Type B pancreatic cell (in vitro differentiated cells): Measurements from ENCODE around the gene FRY. TPM values are rescaled to one million over a fixed set of nuclear protein-coding genes. Genes with fewer than 3 reads are reported as not detected.

Experiments used
- DNase-seq: peaks from one replicate; pipeline ENCODE4 v3.0.0; 2021; ENCODE audit warnings: mixed read lengths; ENCODE audit not compliant: unreplicated experiment; ENCODE audit errors: extremely low spot score
- H3K27ac Mint-ChIP-seq: 2 replicates; pipeline ENCODE4 v1.8.0; 2021; ENCODE audit warnings: mild to moderate bottlenecking, mixed read lengths
- H3K27me3 Mint-ChIP-seq: 2 replicates; pipeline ENCODE4 v1.8.0; 2021; ENCODE audit warnings: mixed read lengths
- H3K36me3 Mint-ChIP-seq: 2 replicates; pipeline ENCODE4 v1.8.0; 2021; ENCODE audit warnings: mixed read lengths
- H3K4me1 Mint-ChIP-seq: one replicate; pipeline ENCODE4 v1.8.0; 2021; ENCODE audit warnings: mixed read lengths; ENCODE audit not compliant: unreplicated experiment
- H3K4me3 Mint-ChIP-seq: 2 replicates; pipeline ENCODE4 v1.8.0; 2021; ENCODE audit warnings: mild to moderate bottlenecking, mixed read lengths
- H3K9me3 Mint-ChIP-seq: 2 replicates; pipeline ENCODE4 v1.8.0; 2021; ENCODE audit warnings: mixed read lengths
- CTCF ChIP-seq: fragments of 200-600 bp; sonication (generic); conservative IDR thresholded peaks from 2 replicates; pipeline ENCODE4 v1.5.0; 2021; ENCODE audit warnings: antibody characterized with exemption, mild to moderate bottlenecking
- total RNA-seq: library from RNA; stranded (reverse); gene quantifications from 2 replicates; pipeline ENCODE4 v1.2.1, GENCODE V29; 2021; ENCODE audit warnings: low replicate concordance

Gene FRY
- total RNA-seq, 1 donor from 2014 or later, result 13.4 TPM

- Mint-ChIP-seq H3K4me1 (peaks cover 7% of the 10 kb centered on the region), H3K9me3 (no peaks in the 10 kb centered on the region), H3K4me3 (no peak overlapping the region), H3K27me3 (no peaks in the 10 kb centered on the region), H3K27ac (no peak overlapping the region), H3K36me3 (peaks cover 6% of the 10 kb centered on the region)
- DNase-seq, result no peak
- TF ChIP-seq CTCF, result no peak
Observed at GRCh38 chr13:32134241-32135055, 102.9 kb downstream of the FRY start.

- Mint-ChIP-seq H3K9me3 (no peaks in the 10 kb centered on the region), H3K4me3 (no peak overlapping the region), H3K27ac (no peak overlapping the region), H3K36me3 (peaks cover 6% of the 10 kb centered on the region), H3K4me1 (peaks cover 7% of the 10 kb centered on the region), H3K27me3 (no peaks in the 10 kb centered on the region)
- TF ChIP-seq CTCF, result no peak
- no peak for DNase-seq
Observed at GRCh38 chr13:32135056-32135390, 103.4 kb downstream of the FRY start.

- no peak for TF ChIP-seq CTCF
- Mint-ChIP-seq H3K4me3 (no peak overlapping the region), H3K36me3 (peaks cover 6% of the 10 kb centered on the region), H3K4me1 (peaks cover 7% of the 10 kb centered on the region), H3K27ac (no peak overlapping the region), H3K9me3 (no peaks in the 10 kb centered on the region), H3K27me3 (no peaks in the 10 kb centered on the region)
- no peak for DNase-seq
Observed at GRCh38 chr13:32135655-32136054, 104.1 kb downstream of the FRY start.

GRCh38 chr13:32136061-32136460 is 104.5 kb downstream of the FRY start:
- Mint-ChIP-seq H3K27ac (no peak overlapping the region), H3K9me3 (no peaks in the 10 kb centered on the region), H3K4me1 (peaks cover 7% of the 10 kb centered on the region), H3K27me3 (no peaks in the 10 kb centered on the region), H3K4me3 (no peak overlapping the region), H3K36me3 (peaks cover 6% of the 10 kb centered on the region)
- no peak for DNase-seq
- no peak for TF ChIP-seq CTCF

- no peaks in the 10 kb centered on the region for H3K27me3 Mint-ChIP-seq
- H3K9me3 Mint-ChIP-seq, result no peaks in the 10 kb centered on the region
- no peak overlapping the region for H3K27ac Mint-ChIP-seq
- peaks cover 7% of the 10 kb centered on the region for H3K4me1 Mint-ChIP-seq
- no peak for DNase-seq
- peaks cover 1% of the 10 kb centered on the region for H3K36me3 Mint-ChIP-seq
- no peak overlapping the region for H3K4me3 Mint-ChIP-seq
- no peak for TF ChIP-seq CTCF
Observed at GRCh38 chr13:32136716-32137115, 105.1 kb downstream of the FRY start.
